HEK293T (cell line): ENCODE results near the gene PPP2R5A.
"Not testable (repeated sequence)": the region's sequence is repeated elsewhere in the genome, so short reads cannot be mapped to it uniquely, and the experiment has no call there.

Experiments
- CTCF ChIA-PET: fragments of 350-600 bp; formaldehyde crosslinking; extraction: SDS; loops from one replicate; lab custom pipeline; 2021; ENCODE audit warnings: antibody characterized with exemption, inconsistent platforms; lab: Yijun Ruan, JAX
- POLR2A ChIA-PET: fragments of 350-600 bp; formaldehyde crosslinking; extraction: SDS; loops from one replicate; lab custom pipeline; 2020; ENCODE audit warnings: antibody characterized with exemption, inconsistent platforms; lab: Yijun Ruan, JAX
- DNase-seq: peaks from one replicate; pipeline ENCODE4 v3.0.0; 2012; ENCODE audit warnings: mixed read lengths; ENCODE audit errors: extremely low spot score
- ARNT ChIP-seq: fragments of 450-650 bp; IDR thresholded peaks from 2 replicates; pipeline ENCODE4 v1.6.1; 2017; ENCODE audit warnings: mild to moderate bottlenecking
- BHLHE40 ChIP-seq: fragments of 450-650 bp; IDR thresholded peaks from 2 replicates; pipeline ENCODE4 v1.6.1; 2016; ENCODE audit warnings: mild to moderate bottlenecking, moderate library complexity, borderline replicate concordance
- CTBP1 ChIP-seq: fragments of 450-650 bp; IDR thresholded peaks from 2 replicates; pipeline ENCODE4 v1.6.1; 2016; ENCODE audit warnings: borderline replicate concordance
- ELF4 ChIP-seq: fragments of 450-650 bp; IDR thresholded peaks from 2 replicates; pipeline ENCODE4 v1.6.1; 2017; ENCODE audit warnings: antibody characterized with exemption
- FOXA1 ChIP-seq: fragments of 450-650 bp; IDR thresholded peaks from 2 replicates; pipeline ENCODE4 v1.6.1; 2016; ENCODE audit warnings: mild to moderate bottlenecking
- FOXK2 ChIP-seq: fragments of 450-650 bp; IDR thresholded peaks from 2 replicates; pipeline ENCODE4 v1.6.1; 2016; ENCODE audit warnings: mild to moderate bottlenecking
- FOXM1 ChIP-seq: fragments of 450-650 bp; IDR thresholded peaks from 2 replicates; pipeline ENCODE4 v1.6.1; 2017; ENCODE audit warnings: mild to moderate bottlenecking, borderline replicate concordance
- HDGF ChIP-seq: fragments of 450-650 bp; IDR thresholded peaks from 2 replicates; pipeline ENCODE4 v1.6.1; 2017; ENCODE audit warnings: antibody characterized with exemption, borderline replicate concordance
- L3MBTL2 ChIP-seq: fragments of 450-650 bp; conservative IDR thresholded peaks from 2 replicates; pipeline ENCODE4 v1.6.1; 2016; ENCODE audit warnings: mild to moderate bottlenecking
- LEF1 ChIP-seq: fragments of 450-650 bp; IDR thresholded peaks from 2 replicates; pipeline ENCODE4 v1.6.1; 2017; ENCODE audit warnings: mild to moderate bottlenecking, borderline replicate concordance
- NFRKB ChIP-seq: fragments of 450-650 bp; IDR thresholded peaks from 2 replicates; pipeline ENCODE4 v1.6.1; 2016; ENCODE audit warnings: mild to moderate bottlenecking, moderate library complexity
- SP1 ChIP-seq: fragments of 450-650 bp; IDR thresholded peaks from 2 replicates; pipeline ENCODE4 v1.6.1; 2017
- SUZ12 ChIP-seq: fragments of 450-650 bp; IDR thresholded peaks from 2 replicates; pipeline ENCODE4 v1.6.1; 2016; ENCODE audit warnings: mild to moderate bottlenecking
- TARDBP ChIP-seq: fragments of 450-650 bp; IDR thresholded peaks from 2 replicates; pipeline ENCODE4 v1.6.1; 2016
- ZNF384 ChIP-seq: fragments of 450-650 bp; IDR thresholded peaks from 2 replicates; pipeline ENCODE4 v1.6.1; 2016
- TF ChIP-seq, protein P1 (sequence below): fragments of 450-650 bp; IDR thresholded peaks from 2 replicates; pipeline ENCODE4 v1.6.1; 2016

The PPP2R5A gene

DNA sequence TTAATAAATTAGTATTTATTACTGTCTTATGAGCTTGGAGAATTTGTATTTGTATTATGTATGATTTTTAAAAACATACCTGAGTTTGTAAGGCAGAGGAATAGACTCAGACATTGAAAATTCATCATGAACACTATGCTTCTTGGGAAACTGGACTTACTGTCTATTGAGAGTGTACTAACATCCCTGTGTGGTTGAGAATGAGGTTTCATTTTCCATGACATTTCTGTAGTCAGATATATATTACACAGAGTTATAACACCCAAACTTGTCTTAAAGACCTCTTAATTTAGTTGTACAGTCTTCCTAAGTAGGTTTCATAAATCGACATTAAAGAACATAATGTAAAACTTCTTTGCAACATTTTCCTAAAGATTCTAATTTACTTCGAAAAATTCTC is 30.0 kb downstream of the PPP2R5A start:
- TF ChIP-seq ELF4 = no peak
- TF ChIP-seq, protein P1, sequence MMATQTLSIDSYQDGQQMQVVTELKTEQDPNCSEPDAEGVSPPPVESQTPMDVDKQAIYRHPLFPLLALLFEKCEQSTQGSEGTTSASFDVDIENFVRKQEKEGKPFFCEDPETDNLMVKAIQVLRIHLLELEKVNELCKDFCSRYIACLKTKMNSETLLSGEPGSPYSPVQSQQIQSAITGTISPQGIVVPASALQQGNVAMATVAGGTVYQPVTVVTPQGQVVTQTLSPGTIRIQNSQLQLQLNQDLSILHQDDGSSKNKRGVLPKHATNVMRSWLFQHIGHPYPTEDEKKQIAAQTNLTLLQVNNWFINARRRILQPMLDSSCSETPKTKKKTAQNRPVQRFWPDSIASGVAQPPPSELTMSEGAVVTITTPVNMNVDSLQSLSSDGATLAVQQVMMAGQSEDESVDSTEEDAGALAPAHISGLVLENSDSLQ = no peak
- TF ChIP-seq FOXA1 = no peak
- no peak for TF ChIP-seq BHLHE40
- no peak for TF ChIP-seq SP1
- TF ChIP-seq FOXK2 = no peak
- no peak for TF ChIP-seq FOXM1
- TF ChIP-seq CTBP1 = no peak
- TF ChIP-seq SUZ12 = no peak
- no peak for TF ChIP-seq ZNF384
- TF ChIP-seq NFRKB = no peak
- TF ChIP-seq HDGF = no peak
- TF ChIP-seq ARNT = no peak
- POLR2A ChIA-PET = no interaction called here
- CTCF ChIA-PET = no interaction called here
- DNase-seq = no peak

DNA sequence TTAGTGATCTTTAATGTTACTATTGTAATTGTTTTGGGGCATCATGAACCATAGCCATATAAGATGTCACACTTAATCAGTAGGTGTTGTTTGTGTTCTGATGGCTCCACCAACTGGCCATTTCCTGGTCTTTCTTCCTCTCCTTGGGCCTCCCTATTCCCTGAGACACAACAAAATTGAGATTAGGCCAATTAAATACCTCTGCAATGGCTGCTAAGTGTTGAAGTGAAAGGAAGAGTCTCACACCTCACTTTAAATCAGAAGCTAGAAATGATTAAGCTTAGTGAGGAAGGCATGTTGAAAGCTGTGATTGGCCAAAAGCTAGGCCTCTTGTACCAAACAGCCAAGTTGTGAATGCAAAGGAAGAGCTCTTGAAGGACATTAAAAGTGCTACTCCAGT is 30.7 kb downstream of the PPP2R5A start:
- TF ChIP-seq SP1 (no peak), TARDBP (no peak), SUZ12 (no peak), LEF1 (no peak), ARNT (no peak), L3MBTL2 (no peak), FOXM1 (no peak), NFRKB (no peak), ELF4 (no peak), BHLHE40 (no peak)
- POLR2A ChIA-PET = no interaction called here
- DNase-seq = no peak
- CTCF ChIA-PET = interaction anchor here (0.7 to 0.8 kb wide), 2 partner anchors 16 to 252 kb away, joined by 3 read pairs; no protein-coding TSS in a partner anchor

DNA sequence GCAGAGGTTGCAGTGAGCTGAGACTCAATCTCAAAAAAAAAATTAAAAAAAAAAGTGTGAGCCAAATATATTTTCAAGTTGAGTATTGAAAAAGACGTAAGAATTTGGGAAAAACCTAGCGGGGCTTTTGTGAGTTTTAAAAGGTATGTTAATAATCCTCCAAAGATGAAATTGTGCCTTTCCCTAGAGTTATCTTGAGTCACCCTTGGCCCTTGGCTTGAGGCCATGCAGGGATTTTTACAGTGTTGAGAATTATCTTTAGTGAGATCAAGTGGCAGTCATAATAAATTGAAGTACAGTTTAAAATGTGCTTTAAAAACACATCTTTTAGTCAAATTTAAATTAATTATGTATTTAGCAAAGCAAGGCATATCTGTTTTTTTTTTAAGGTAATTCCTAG is 32.7 kb downstream of the PPP2R5A start:
- ChIA-PET POLR2A (no interaction called here), CTCF (no interaction called here)
- TF ChIP-seq BHLHE40 (no peak), ELF4 (no peak), FOXA1 (no peak), ARNT (no peak), HDGF (no peak), SUZ12 (no peak), SP1 (no peak), NFRKB (no peak), FOXK2 (no peak), CTBP1 (no peak)
- TF ChIP-seq, protein P1 = no peak
- no peak for DNase-seq

DNA sequence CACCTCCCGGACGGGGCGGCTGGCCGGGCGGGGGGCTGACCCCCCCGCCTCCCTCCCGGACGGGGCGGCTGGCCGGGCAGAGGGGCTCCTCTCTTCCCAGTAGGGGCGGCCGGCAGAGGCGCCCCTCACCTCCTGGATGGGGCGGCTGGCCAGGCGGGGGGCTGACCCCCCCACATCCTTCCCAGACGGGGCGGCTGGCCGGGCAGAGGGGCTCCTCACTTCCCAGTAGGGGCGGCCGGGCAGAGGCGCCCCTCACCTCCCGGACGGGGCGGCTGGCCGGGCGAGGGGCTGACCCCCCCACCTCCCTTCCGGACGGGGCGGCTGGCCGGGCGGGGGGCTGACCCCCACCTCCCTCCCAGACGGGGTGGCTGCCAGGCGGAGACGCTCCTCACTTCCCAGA is 35.8 kb downstream of the PPP2R5A start:
- DNase-seq, POLR2A ChIA-PET, CTCF ChIA-PET: not testable (repeated sequence)

DNA sequence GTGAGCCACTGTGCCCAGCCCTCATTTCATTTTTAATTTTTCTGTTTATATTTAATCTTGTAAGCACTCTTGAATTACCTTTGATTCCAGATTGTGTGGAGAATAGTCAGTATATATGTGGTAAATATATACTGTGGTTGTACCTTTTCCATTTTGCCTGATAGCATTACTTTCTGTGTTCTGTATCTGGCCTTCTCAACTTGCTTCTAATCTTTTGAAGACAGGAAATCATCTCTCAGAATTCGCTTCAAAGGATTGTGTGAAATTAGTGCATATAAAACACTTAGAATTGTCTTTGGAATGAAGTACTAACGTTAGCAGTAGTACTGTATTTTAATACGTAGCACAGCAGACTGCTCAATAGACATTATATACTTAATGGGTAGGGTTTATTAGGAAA is 37.9 kb downstream of the PPP2R5A start:
- ChIA-PET POLR2A (no interaction called here), CTCF (no interaction called here)
- no peak for DNase-seq
- TF ChIP-seq HDGF = no peak
- TF ChIP-seq TARDBP = no peak
- no peak for TF ChIP-seq L3MBTL2
- no peak for TF ChIP-seq FOXA1
- no peak for TF ChIP-seq ZNF384
- no peak for TF ChIP-seq BHLHE40
- TF ChIP-seq, protein P1 = no peak
- no peak for TF ChIP-seq FOXK2
- no peak for TF ChIP-seq SUZ12
- no peak for TF ChIP-seq ELF4
- TF ChIP-seq FOXM1 = no peak
- TF ChIP-seq SP1 = no peak
- no peak for TF ChIP-seq CTBP1
- TF ChIP-seq NFRKB = no peak
- TF ChIP-seq ARNT = no peak
- no peak for TF ChIP-seq LEF1

DNA sequence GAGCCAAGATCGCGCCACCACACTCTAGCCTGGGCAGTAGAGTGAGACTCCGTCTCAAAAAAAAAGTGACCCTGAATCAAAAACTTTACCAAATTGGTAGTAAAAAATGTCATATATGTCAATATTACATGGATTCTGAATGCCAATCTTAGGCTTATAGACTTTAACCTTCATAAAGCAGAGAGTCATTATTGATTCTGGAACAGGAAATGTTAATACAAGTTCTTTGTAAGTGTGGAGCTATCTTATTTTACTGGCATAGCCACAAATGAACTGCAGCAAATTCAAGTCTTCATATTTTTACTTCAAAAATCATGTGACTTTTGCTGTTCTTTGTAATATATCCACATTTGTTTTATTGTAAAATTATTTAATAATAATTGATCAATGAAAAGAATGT is 41.3 kb downstream of the PPP2R5A start:
- TF ChIP-seq BHLHE40 = no peak
- no peak for TF ChIP-seq CTBP1
- TF ChIP-seq, protein P1 = no peak
- no peak for TF ChIP-seq L3MBTL2
- no peak for TF ChIP-seq FOXK2
- no peak for DNase-seq
- POLR2A ChIA-PET = no interaction called here
- CTCF ChIA-PET = no interaction called here

DNA sequence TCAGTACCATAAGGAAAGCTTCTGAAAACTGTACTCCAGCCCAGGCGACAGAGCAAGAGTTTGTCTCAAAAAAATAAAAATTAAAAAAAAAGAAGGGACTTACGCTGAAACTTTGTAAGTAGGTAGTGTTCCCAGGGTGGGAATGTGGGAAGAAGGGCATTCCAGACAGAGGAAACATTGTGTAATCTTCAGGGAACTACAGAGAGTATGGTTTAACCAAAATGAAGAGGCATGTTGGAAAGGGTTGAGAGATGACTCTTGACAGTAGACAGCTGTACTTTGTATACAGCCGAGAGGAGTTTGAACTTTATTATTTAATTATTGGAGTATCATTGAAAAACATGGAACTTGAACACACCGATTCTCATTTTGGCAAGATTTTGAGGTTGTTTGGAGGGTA is 43.0 kb downstream of the PPP2R5A start:
- ChIA-PET CTCF (no interaction called here), POLR2A (no interaction called here)
- TF ChIP-seq FOXK2 = no peak
- TF ChIP-seq ELF4 = no peak
- no peak for TF ChIP-seq FOXM1
- no peak for TF ChIP-seq NFRKB
- TF ChIP-seq TARDBP = no peak
- TF ChIP-seq BHLHE40 = no peak
- no peak for TF ChIP-seq ZNF384
- no peak for TF ChIP-seq ARNT
- TF ChIP-seq SUZ12 = no peak
- TF ChIP-seq, protein P1 = no peak
- no peak for TF ChIP-seq FOXA1
- no peak for TF ChIP-seq LEF1
- no peak for TF ChIP-seq SP1
- no peak for DNase-seq
